VCaP (cell line): ENCODE measurements around the gene ZNF593OS.

Experiments used
- H3K27ac ChIP-seq: fragments of 450-650 bp; 2 replicates; pipeline ENCODE4 v1.5.1; 2017
- CTCF ChIP-seq: fragments of 450-650 bp; conservative IDR thresholded peaks from 2 replicates; pipeline ENCODE4 v1.5.1; 2017; ENCODE audit warnings: mild to moderate bottlenecking, moderate library complexity

The ZNF593OS gene

DNA sequence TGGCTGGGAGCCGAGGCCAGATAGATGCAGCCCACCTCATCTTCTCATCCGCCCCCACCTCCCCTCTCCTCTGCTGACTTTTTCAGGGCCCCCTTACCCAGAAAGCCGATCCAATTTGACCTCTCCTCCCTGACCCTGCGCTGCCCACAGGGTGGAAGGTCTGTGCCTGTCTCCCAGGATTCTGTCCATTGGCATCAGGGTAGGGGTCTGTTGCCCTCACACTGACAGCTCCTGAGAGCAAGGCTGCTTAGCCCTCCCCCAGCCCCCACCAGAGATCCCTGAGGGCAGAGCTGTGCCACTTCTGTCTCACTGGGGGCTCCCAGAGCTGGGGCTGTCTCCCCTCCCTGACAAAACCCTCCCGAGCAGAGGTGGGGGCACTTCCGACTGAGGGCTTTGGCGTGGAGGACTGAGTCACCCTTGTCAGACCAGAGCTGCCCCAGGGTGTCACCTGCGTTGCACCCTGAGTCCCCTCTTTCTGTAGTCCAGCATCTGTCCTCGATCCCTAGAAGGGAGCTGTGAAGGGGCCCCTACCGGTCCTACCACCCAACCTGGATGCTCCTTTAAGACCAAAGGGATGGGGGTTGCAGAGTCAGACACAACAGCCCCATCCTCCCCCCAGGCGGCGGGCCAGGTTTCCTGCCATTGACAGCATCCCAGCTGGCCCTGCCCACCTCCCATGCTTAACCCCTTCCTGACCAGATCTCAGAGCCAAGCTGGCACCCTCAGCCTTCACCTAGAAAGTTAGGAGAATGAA lies 15.2 kb downstream of the ZNF593OS start:
- TF ChIP-seq CTCF = no peak
- no peak overlapping the region for H3K27ac ChIP-seq

DNA sequence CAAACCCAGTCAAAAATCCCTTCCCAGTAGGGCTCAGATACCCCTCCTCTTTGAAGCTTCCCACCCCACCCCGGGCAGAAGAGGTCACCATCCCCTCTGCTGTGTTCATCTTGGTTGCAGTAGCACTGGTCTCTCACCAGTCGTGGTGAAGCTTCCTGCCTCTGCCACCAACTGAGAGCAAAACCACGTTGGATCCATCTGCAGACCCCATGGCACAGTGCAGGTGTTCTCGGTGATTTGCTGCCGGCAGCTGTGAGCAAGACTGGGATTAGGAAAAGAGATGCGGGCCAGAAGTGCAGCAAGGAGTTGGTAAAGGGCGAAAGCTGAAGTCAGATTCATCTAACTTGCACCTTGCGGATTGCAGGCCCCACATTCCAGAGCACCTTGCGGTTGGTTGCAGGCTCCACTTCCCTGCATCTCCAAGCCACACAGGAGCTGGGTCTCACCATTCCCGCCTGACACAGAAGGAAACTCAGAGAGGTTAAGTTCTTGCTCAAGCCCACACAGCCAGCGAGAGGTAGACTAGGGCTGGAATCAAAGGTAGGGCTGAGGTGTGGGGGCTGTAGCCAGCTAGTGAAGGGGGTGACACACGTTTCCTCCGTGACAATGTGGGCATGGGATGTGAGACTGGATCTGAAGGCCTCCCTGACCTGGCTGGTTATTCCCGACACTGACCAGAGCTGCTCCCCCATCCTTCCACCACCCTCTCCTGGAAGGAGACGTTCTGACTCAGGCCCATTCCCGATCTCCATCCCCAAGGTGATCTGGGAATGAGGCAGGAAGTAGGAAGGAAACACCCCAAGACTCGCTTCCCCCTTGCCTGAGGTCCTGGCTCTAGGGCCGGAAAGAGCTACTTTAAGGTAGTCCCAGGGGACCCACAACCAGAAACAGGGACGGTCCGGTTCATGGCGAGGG lies 16.0 kb downstream of the ZNF593OS start:
- H3K27ac ChIP-seq = no peak overlapping the region
- TF ChIP-seq CTCF = no peak

DNA sequence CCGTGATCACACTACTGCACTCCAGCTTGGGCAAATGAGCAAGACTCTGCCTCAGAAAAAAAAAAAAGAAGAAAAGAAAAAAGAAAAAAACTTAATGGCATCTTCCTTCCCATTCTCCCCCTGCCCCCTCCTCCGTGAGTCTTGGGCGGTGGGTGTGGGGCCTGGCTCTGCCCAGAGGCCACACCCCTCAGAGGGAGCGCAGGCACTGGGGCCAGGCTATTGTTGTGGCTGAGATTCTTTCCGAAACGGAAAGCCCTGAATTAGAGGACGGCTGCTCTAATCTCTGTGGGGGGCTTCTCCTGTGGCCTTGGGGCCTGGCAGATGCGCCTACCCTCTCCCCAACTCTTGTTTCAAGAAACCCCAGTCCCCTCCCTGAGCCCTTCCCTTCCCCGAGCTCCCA lies 16.9 kb downstream of the ZNF593OS start:
- TF ChIP-seq CTCF = no peak
- no peak overlapping the region for H3K27ac ChIP-seq

DNA sequence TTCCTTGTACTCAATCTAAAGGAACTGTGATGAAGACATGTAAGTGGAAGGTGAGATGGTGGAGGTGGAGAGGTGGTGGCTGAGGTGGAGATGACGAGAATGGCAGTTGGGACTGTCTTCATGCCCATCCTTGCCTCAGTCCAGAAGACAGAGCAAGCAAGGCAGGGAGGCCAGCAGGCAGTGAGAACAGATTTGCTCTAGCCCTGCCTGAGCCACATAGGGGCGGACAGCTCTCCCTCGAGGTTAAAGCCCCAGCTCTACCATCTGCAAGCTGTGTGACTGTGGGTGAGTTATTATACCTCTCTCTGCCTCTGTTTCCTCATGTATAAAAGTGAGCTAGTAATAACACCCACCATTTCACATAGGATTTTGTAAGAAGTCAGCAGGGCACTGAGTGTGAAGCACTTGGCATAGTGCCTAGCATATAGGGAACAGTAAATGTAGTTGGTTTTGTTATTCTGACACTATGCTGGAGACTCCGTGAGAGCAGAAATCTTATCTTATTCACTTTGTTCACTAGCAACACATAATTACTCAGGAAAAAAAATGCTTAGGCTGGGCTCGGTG lies 17.6 kb downstream of the ZNF593OS start:
- no peak for TF ChIP-seq CTCF
- no peak overlapping the region for H3K27ac ChIP-seq

DNA sequence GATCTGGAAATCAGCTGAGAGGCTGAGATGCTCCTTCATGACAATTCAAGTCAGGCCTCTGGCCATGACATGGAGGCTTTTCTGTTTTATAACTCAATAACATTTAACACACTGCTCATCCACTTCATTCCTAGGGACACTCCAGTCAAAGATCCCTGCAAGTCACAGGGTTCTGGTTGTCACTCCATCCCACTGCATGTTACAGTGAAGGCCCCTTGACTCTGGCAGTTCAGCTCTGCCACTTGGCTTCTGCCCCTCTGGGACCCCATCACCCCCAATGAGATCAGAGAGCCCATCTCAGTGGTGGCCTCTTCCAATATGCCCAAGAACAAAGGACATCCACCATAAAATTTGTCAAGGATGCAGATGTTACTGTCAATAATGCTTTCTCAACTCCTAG lies 22.7 kb downstream of the ZNF593OS start:
- no peak overlapping the region for H3K27ac ChIP-seq
- TF ChIP-seq CTCF = no peak

DNA sequence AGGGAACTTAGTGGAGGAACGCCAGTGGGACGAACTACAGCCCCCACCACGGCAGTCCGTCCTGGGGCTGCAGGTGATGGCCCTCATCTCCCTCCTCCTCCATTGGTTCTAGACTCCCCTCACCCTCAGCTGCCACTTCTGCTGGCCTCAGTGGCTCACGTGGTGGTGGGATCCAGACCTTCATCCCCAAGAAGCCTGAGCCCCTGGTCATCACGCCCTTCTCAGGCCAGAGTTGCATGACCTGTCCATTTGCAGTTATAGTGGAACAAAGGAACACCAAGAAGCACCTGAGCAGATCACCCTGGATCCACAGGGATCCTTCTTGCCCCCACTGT lies 25.7 kb downstream of the ZNF593OS start:
- H3K27ac ChIP-seq = no peak overlapping the region
- no peak for TF ChIP-seq CTCF
